Measurements from ENCODE around the gene FAM83F. TPM values are rescaled to one million over a fixed set of nuclear protein-coding genes. Genes with fewer than 3 reads are reported as not detected.
"Not testable (repeated sequence)": the region's sequence is repeated elsewhere in the genome, so short reads cannot be mapped to it uniquely, and the experiment has no call there.

FAM83F gene
- polyA plus RNA-seq, 1 donor = 0.10 TPM

- DNase-seq = no peak
Measured at GRCh38 chr22:39966470-39966869, 28.3 kb upstream of the FAM83F start.

GRCh38 chr22:39967103-39967829, 27.5 kb upstream of the FAM83F start:
- no peak for DNase-seq

DNA sequence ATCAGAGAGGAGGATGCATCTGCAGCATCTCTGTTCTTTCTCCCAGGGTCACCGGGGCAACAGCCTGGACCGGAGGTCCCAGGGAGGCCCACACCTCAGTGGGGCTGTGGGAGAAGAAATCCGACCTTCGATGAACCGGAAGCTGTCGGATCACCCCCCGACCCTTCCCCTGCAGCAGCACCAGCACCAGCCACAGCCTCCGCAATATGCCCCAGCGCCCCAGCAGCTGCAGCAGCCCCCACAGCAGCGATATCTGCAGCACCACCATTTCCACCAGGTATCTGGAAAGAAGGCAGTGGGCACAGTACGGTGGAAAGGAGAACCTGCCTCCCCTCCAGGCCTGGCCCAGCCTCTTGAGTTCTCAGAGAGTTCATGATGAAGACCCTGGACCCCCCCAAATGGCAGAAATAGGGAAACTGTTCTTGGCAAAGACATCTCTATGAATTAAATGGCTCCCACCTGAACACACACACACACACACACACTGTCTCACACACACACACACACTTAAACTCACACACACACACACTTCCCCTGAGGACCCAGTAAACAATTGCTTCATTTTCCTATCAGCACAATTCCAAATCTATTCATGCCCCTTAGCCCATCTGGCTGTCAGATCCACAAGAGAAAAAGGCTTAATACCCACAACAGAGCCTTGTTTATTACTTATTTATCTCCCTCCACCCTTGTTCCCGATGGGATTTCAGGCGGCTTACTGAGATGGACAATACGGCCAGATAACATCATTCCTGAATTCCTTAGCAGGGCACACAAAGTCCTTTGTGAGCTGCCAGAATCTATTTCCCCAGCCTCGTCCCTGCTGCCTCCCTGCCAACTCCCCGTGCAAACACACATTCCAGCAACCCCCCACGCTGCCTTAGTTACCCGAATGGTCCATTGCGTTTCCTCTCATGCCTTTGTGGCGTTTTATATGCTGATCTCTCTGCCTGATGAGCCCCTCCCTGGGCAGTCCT, 26.5 kb upstream of the FAM83F start:
- no peak for DNase-seq

DNA sequence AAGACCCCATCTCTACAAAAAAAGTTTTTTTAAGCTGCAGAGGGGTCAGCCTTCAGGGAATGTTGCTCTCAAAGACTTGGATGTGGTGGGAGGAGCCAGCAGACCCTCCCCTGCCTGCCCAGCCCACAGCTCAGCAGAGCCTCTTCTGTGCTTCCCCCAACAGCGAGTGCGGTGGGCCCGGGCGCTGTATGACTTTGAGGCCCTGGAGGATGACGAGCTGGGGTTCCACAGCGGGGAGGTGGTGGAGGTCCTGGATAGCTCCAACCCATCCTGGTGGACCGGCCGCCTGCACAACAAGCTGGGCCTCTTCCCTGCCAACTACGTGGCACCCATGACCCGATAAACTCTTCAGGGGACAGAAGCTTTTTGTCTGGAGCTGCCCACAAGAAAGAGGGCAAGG, 24.0 kb upstream of the FAM83F start:
- no peak for DNase-seq

GRCh38 chr22:39972641-39973040, 22.1 kb upstream of the FAM83F start:
- no peak for DNase-seq

DNA sequence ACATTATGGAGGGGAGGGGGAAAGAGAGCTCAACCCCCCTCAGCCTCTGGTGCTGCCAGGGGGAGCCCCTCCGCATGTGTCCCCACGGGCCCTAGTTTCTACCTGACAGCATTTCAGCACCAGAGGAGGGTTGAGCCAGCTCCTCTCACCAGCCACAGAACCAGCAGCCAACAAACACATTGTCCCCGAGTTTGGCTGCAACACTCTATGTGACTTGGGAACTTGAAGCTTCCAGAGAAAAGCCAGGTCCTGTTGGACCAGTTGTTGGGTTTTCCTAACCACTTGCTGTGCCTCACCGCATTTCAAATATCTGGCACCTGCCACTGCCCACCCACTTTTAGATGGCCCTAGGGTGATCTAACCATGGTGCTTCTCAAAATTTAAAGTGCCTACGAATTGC, 21.1 kb upstream of the FAM83F start:
- no peak for DNase-seq

- DNase-seq = no peak
Measured at GRCh38 chr22:39974065-39974464, 20.7 kb upstream of the FAM83F start.

DNA sequence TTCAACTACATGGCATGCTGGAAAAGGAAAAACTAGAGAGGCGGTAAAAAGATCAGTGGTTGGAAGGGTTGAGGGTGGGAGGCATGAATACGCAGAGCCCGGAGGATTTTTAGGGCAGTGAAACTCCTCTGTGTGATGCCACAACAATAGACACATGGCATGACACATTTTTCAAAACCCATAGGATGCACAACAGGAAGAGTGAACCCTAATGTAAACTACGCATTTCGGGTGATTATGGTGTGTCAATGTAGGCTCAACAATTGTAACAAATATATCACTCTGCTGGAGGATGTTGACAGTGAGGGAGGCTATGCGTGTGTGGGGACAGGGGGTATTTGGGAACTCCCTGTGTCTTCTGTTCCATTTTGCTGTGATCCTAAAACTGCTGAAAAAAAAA, 15.7 kb upstream of the FAM83F start:
- DNase-seq = no peak

- DNase-seq = no peak
Measured at GRCh38 chr22:39979458-39979857, 15.3 kb upstream of the FAM83F start.

DNA sequence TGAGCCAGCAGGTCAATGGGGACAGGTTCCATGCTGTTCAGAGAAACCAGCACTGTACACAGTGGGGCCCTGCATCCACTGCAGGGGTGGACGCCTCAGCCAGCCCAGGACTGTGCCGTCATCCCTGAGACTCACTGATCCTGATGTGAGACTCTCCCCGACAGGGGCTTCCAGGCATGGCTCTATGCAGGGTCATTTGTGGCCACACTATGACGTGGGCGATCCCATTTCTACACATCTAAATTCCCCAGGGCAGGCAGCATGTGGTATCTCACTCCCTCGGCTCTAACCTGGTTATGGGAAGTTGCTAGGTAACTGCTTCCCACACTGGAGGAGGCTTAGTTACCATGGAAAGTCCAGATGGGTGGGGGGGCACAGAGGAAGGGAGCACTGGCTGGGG, 14.2 kb upstream of the FAM83F start:
- DNase-seq = no peak

- no peak for DNase-seq
Measured at GRCh38 chr22:39983346-39983745, 11.4 kb upstream of the FAM83F start.

- no peak for DNase-seq
Measured at GRCh38 chr22:39984006-39984405, 10.7 kb upstream of the FAM83F start.

DNA sequence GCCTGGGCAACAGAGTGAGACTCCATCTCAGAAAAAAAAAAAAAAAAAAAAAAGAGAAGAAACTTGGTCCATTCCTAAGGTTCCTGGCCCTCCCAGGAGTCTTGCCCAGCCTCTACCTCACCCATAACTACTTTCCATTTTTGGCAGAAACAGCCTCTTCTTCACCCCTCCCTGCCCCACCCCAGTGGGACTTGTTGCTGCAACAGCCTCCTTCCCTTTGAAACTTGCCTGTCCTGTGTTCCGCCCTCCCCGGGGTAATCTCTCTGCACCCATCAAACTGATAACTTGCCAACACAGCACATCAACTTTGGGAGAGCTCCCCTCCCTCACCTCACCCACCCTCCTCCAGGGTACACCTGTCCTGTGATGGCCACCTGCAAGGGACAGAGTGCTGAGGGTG, 10.0 kb upstream of the FAM83F start:
- no peak for DNase-seq

DNA sequence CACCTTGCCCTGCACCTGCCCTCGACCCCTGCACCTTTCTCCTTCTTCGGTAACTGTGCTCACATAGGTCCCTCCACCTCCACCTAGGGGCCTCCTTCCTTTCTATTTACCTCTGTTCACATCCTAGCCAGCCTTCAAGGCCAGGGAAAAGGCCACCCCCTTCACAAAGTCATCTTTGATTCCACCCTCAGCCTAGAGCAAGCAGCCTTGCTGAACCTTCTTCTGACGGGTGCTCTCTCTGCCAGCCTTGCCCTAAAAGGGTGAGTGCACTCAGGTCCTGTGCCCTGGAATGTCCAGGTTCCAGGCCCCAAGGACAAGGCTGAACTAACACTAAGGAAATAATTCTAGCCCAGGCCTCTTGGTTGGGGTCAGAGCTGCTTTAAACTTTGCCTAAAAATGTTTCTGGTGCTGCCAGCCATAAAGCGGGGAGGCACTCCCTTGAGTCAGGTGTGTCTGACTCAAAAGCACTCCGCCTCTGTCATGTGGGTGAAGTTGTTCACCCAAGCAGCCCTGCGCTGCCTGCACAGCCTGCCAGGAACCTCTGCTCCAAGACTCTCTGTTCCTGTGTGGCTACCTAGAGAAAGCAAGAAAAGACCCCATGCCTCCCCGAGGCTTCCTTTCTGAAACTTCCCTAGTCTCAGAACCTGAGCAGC, 9.2 kb upstream of the FAM83F start:
- no peak for DNase-seq

- no peak for DNase-seq
Measured at GRCh38 chr22:39988386-39989114, 6.2 kb upstream of the FAM83F start.

GRCh38 chr22:39989633-39990032, 5.1 kb upstream of the FAM83F start:
- DNase-seq = no peak

- DNase-seq = no peak
Measured at GRCh38 chr22:39990686-39991085, 4.1 kb upstream of the FAM83F start.

DNA sequence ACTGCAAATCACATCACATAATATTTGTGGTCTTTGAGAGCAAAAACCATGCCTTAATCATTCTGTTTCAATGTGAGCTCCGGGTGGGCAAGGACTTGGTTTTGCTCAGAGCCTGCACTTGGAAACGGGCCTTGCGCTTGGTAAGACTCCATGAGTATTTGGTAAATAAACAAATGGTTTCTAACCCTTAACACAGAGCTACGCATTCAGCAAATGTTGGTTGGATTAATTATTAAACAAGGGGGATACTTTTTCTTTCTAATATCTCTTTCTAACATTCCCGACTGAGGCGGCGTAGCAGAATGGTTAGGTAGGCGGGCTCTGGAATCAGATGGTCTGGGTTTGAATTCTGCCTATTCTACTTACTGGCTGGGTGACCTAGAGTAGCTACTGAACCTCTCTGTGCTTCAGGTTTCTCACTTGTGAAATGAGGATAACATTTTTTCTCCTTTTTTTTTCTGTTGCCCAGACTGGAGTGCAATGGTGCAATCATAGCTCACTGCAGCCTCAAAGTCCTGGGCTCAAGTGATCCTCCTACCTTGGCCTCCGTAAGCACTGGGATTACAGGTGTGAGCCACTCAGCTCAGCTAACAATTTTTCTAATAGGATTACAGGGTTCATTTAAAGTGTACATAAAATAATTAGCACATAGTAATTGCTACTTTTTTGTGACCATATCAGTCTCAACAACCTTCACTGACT, 3.4 kb upstream of the FAM83F start:
- DNase-seq = no peak

- DNase-seq = no peak
Measured at GRCh38 chr22:39992088-39992826, 2.5 kb upstream of the FAM83F start.

DNA sequence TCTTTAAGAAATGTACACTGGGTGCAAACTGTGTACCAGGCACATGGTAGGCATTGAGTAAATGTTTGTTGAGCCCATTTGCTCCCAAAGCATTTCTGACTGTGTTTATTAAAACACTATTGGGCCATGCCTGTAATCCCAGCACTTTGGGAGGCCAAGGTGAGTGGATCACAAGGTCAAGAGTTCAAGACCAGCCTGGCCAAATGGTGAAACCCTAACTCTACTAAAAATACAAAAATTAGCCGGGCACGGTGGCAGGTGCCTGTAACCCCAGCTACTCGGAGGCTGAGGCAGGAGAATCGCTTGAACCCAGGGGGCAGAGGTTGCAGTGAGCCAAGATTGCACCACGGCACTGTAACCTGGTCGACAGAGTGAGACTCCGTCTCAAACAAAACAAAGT, 1.9 kb upstream of the FAM83F start:
- DNase-seq = not testable (repeated sequence)

GRCh38 chr22:39994041-39994565, 651 bp upstream of the FAM83F start:
- DNase-seq = no peak
